Epithelial cell of esophagus (primary cell): Measurements from ENCODE around the gene ADGRL4.

Source experiments
- DNase-seq: peaks from one replicate; pipeline ENCODE4 v3.0.0; 2010; ENCODE audit warnings: low read depth
- H3K4me3 ChIP-seq: 2 replicates; pipeline ENCODE4 v1.5.1; 2011; ENCODE audit warnings: mild to moderate bottlenecking, low read length, control low read depth
- TF ChIP-seq, protein P1 (sequence below): IDR thresholded peaks from 2 replicates; pipeline ENCODE4 v1.5.1; 2011; ENCODE audit warnings: low read depth, mild to moderate bottlenecking, low read length, control low read depth, inconsistent platforms; ENCODE audit not compliant: insufficient read depth; ENCODE audit errors: missing control alignments

The ADGRL4 gene

DNA sequence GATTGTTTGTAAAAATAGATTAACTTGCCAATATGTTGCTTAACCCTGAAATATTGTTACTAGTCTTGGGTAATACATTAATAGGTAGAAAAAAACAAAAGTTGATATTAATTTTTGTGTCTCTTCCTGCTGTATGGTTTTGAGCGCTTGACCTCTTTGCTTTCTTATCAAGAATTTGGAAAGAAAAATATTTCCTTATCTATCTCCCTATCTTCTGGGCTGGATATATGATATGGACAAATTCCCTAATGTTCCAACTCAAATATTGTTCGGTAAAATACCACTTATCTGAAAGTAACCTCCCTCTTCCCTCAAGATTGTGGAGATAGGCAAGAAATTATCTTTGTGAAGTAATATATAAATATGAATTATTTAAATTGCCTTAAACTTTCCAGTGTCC, 57.3 kb downstream of the ADGRL4 start:
- no peak for DNase-seq
- no peak overlapping the region for H3K4me3 ChIP-seq
- TF ChIP-seq, protein P1, sequence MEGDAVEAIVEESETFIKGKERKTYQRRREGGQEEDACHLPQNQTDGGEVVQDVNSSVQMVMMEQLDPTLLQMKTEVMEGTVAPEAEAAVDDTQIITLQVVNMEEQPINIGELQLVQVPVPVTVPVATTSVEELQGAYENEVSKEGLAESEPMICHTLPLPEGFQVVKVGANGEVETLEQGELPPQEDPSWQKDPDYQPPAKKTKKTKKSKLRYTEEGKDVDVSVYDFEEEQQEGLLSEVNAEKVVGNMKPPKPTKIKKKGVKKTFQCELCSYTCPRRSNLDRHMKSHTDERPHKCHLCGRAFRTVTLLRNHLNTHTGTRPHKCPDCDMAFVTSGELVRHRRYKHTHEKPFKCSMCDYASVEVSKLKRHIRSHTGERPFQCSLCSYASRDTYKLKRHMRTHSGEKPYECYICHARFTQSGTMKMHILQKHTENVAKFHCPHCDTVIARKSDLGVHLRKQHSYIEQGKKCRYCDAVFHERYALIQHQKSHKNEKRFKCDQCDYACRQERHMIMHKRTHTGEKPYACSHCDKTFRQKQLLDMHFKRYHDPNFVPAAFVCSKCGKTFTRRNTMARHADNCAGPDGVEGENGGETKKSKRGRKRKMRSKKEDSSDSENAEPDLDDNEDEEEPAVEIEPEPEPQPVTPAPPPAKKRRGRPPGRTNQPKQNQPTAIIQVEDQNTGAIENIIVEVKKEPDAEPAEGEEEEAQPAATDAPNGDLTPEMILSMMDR = no peak

DNA sequence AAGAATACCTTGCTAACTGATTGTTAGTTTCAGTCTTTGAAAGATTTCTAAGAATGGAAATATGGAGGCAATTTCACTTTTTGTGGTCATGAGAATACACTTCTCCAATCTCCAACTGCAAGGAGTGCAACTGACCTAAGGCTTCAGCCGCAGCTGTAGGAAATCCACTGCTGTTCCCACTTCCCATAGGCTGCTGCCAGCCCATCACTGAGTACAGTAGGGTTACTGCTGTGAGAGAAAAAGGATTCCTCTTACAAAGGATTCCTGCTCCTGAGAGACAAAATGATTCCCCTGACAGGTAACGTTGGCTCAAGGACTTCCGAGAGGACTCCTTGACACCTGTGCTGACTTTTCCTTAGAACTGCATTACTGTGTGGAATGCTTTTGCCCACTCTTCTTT, 87.4 kb downstream of the ADGRL4 start:
- TF ChIP-seq, protein P1 = no peak
- no peak for DNase-seq
- H3K4me3 ChIP-seq = no peak overlapping the region

DNA sequence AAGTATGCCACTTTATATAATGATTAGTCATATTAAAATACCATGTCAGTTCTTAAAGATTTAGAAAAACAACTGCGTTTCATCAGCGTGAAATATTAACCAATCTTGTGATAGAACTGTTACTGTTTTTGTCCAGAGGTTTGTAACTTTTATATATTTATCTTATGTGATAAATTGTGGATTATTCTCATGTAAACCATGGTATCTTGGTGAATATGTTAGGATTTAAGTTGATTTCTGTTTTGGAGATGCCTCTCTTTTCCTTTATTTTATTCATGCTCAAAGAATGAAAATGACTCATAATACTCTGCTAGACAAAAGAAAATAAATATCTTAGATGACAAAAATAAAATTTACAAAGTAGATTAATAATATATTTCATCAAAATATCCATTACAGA, 88.4 kb downstream of the ADGRL4 start:
- no peak overlapping the region for H3K4me3 ChIP-seq
- DNase-seq = no peak
- TF ChIP-seq, protein P1 = no peak

DNA sequence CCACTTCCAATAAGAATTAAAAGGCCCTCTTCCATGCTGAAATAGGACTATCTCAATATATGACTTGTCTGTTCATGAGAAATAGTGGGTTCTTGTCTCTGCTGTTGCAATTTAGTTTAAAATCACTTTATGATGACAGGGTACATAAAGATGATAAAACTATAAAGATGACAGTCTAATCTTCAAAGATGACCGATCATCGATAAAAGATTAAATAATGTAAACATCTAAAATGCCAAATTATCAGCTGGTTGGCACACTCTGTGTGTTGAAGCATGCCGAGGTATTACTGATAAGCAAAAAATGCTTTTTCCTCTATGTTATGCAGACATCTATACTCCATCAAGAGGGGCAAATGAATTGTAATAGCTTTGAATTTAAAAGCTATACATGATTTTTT, 89.5 kb downstream of the ADGRL4 start:
- H3K4me3 ChIP-seq = no peak overlapping the region
- no peak for DNase-seq
- TF ChIP-seq, protein P1 = no peak

DNA sequence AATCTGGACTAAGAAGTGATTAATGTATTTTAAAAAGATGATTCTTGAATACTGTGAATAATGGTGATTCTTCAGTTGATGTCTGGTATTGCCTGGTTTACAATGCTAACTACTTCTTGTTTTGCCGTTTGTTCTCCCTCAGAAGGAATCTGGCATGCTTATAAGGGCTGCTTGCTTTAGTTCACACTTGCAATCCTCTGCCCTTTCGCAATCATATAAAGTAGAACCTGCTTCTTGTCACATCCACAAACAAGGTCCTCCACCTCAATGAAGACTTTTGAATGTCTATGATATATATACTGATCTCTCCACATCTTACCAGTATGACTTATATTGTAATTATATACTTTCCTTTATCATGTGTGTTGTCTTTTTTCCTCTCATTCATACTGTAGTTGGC, 92.6 kb downstream of the ADGRL4 start:
- TF ChIP-seq, protein P1 = no peak
- peak; percentile 24 for DNase-seq
- no peak overlapping the region for H3K4me3 ChIP-seq

DNA sequence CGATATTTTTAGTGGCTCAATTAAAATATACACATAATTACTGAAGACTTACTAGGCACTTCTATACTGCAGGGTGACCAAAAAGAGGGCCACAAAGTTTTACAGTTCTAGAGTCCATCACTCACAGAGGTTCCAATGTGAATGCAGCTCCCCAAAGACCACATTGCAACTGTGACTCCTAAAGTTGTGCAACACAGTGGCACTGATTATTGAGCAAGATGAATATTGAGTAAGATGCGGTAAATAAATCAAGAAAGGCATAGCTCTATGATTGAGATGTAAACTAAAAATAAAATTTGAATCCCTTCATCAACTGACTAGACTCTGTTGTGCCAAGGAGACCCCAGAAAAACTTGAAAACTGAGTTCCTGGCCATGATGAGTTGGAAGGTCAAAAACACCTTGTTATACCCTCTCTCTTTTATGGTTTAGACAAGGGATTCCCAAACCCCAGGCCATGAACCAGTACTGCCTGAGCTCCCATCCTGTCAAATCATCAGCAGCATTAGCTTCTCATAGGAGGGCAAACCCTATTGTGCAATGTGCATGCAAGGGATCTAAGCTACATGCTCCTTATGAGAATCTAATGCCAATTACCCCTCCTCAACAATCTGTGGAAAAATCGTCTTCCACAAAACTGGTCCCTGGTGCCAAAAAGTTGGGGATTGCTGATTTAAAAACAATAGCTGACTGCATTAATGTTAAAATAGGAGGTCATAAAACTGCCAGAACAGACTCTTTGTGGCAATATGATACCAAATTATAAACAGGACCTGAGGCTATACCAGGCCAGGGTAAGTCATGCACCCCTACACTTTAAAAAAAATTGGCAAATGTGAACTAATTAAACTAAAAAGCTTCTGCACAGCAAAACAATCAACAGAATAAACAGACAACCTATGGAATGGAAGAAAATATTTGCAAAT, 94.3 kb downstream of the ADGRL4 start:
- TF ChIP-seq, protein P1 = no peak
- H3K4me3 ChIP-seq = no peak overlapping the region
- peak; percentile 43 for DNase-seq

DNA sequence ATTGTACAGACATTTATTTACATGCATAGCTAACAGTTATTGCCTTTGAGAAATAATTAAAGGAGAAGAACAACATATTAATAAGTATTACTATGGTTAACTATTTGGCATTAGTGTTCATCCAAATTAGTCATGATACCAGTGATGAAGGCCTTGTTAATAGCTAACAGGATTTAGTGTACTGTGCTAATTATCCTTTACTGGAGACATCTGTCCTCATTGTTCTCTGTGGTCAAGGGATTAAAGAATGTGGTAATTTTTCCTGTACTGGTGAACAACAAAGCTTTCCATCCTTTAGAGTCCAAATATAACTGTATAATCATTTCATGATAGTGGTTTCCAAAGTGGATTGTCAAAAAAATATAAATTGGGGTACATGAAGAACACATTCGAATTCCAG, 103.9 kb downstream of the ADGRL4 start:
- no peak for DNase-seq

More for the DNA sequence above, 103.9 kb downstream of the ADGRL4 start:
- TF ChIP-seq, protein P1 = no peak
- H3K4me3 ChIP-seq = no peak overlapping the region
